ENCODE measurements around the gene STX7. TPM values are rescaled to one million over a fixed set of nuclear protein-coding genes. Genes with fewer than 3 reads are reported as not detected.

STX7 gene
- total and polyA plus RNA-seq, 8 donors = 8.6 to 39.3 (median 30.3) TPM

DNA sequence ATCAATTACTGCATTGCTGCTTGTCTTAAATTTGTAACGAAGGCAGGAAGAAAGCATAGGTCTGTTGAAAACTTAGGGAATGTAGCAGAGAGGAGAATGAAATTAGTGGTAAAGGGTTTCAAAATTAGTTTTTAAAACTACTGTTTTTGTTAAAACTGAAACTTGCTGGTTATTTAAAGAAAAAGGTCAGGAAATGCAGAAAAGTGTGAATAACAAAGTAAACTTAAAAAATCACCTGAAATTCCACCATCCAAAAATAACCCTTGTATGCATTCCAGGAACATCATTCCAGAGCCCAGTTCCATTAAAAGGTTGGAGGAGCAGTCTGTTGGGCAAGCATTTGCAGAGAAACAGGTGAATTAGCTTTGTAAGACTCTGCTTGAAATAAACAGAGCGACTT lies 108.6 kb downstream of the STX7 start:
- WGBS, 5 donors = 46 to 66% (median 53%) methylated on average over 2 of the region's 2 CpGs
- DNase-seq = no peak
- Histone ChIP-seq H3K27me3 (peaks cover 0 to 39% (median 20%) of the 10 kb centered on the region in 3 donors), H3K9me3 (no peaks in the 10 kb centered on the region), H3K36me3 (no peaks in the 10 kb centered on the region), H3K4me3 (no peak overlapping the region), H3K4me1 (peaks cover 9 to 16% (median 12%) of the 10 kb centered on the region in 4 donors), H3K27ac (no peak overlapping the region)
- intact Hi-C loops (cut with DNase I; ENCODE audit: low total_unique reads) = no loop called here
- TF ChIP-seq, protein P1, sequence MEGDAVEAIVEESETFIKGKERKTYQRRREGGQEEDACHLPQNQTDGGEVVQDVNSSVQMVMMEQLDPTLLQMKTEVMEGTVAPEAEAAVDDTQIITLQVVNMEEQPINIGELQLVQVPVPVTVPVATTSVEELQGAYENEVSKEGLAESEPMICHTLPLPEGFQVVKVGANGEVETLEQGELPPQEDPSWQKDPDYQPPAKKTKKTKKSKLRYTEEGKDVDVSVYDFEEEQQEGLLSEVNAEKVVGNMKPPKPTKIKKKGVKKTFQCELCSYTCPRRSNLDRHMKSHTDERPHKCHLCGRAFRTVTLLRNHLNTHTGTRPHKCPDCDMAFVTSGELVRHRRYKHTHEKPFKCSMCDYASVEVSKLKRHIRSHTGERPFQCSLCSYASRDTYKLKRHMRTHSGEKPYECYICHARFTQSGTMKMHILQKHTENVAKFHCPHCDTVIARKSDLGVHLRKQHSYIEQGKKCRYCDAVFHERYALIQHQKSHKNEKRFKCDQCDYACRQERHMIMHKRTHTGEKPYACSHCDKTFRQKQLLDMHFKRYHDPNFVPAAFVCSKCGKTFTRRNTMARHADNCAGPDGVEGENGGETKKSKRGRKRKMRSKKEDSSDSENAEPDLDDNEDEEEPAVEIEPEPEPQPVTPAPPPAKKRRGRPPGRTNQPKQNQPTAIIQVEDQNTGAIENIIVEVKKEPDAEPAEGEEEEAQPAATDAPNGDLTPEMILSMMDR (IDR thresholded peaks at IDR 0.05) = no peak
- TF ChIP-seq POLR2AphosphoS5 (IDR thresholded peaks at IDR 0.05) (no peak), POLR2A (IDR thresholded peaks at IDR 0.05) (no peak), EP300 (IDR thresholded peaks at IDR 0.05) (no peak)

- Histone ChIP-seq H3K36me3 (no peaks in the 10 kb centered on the region), H3K4me3 (peak overlapping the region; percentile 64 to 89 (median 80)), H3K27me3 (peaks cover 0 to 39% (median 20%) of the 10 kb centered on the region in 3 donors), H3K4me1 (peaks cover 9 to 16% (median 12%) of the 10 kb centered on the region in 4 donors), H3K9me3 (no peaks in the 10 kb centered on the region), H3K27ac (peak overlapping the region in 3 of 5 donors; percentile 53 to 74 (median 66))
- whole genome bisulfite sequencing, 5 donors = 9 to 22% (median 11%) methylated on average over 21 to 35 of the region's 35 CpGs
- intact Hi-C loops (cut with DNase I; ENCODE audit: low total_unique reads) = no loop called here
- DNase-seq = peak in 1 of 2 donors; percentile 37
- TF ChIP-seq, protein P1 (IDR thresholded peaks at IDR 0.05) = no peak
- TF ChIP-seq POLR2AphosphoS5 (IDR thresholded peaks at IDR 0.05) = no peak
- TF ChIP-seq POLR2A (IDR thresholded peaks at IDR 0.05) = no peak
- no peak for TF ChIP-seq EP300 (IDR thresholded peaks at IDR 0.05)
These were observed 111.2 kb downstream of the STX7 start for GRCh38 chr6:132401618-132402285.

DNA sequence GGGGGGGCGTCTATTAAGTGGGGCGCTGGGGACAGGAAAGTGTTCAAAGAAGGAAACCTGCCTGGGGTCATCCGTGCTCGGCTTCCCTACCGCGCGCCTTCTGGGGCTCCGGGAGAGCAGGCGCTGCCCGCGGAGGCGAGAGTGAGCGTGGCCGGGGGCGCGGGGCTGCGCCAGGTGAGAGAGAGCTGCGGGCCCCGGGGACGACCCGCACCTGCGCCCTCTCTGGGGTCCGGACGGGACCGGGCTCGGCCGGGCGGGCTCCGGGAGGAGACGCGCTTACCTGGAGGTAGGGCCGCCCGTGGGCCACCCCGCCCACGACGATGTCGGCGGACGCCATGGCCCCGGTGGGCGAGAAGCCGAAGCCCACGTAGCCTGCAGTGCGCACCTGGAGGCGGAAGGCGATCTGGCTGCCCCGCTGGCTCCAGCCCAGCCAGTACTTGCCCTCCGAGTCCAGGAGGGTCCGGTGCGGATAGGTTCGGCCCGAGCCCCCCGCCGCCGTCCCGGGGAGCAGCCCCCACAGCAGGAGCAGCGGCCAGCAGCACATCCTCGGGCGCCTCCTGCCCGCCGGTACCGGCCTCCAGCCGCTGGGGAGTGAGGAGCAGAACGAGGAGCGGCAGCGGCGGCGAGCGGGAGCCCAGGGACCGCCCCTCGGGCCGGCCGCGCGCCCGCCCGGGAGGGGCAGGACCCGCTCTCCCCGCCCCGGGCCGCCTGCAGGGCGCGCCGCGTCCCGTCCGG lies 111.9 kb downstream of the STX7 start, which contains the start of gene MOXD1:
MOXD1 (minus strand) TSS at position 593 of the 735 bp plus-strand sequence; CDS start at position 544, 49 bp downstream.
- Histone ChIP-seq H3K9me3 (no peaks in the 10 kb centered on the region), H3K4me1 (peaks cover 9 to 16% (median 12%) of the 10 kb centered on the region in 4 donors), H3K4me3 (peak within 1 kb of the TSS; percentile 64 to 89 (median 80)), H3K27ac (peak within 1 kb of the TSS in 3 of 5 donors; percentile 53 to 74 (median 66)), H3K27me3 (peaks cover 0 to 39% (median 20%) of the 10 kb centered on the region in 3 donors), H3K36me3 (no peaks in the 10 kb centered on the region)
- intact Hi-C loops (cut with DNase I; ENCODE audit: low total_unique reads) = no loop called here
- TF ChIP-seq POLR2A (IDR thresholded peaks at IDR 0.05) (no peak), EP300 (IDR thresholded peaks at IDR 0.05) (no peak), POLR2AphosphoS5 (IDR thresholded peaks at IDR 0.05) (no peak)
- TF ChIP-seq, protein P1 (IDR thresholded peaks at IDR 0.05) = peak in 1 of 7 experiments; percentile 22
- DNase-seq = peak; percentile 60 to 86
- WGBS, 5 donors = 1 to 3% (median 1%) methylated on average over 15 to 87 of the region's 87 CpGs

DNA sequence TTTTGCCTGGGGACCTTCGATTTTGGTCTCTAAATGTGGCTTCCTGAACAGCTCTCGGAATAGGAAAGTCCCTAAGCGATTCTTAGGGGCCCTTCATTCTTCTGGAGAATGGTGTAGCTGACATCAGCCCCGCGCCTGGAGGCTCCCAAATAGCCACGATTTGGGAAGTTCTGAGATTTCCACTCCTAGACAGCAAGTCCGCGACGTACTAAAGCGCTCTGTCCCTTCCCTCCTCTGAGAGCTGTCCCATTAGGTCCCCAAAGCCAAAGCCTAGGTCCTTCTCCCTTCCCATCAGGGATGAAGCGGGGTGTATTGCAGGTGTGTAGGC lies 112.4 kb downstream of the STX7 start:
- DNase-seq = peak in 1 of 2 donors; percentile 27
- Histone ChIP-seq H3K27me3 (peaks cover 0 to 39% (median 20%) of the 10 kb centered on the region in 3 donors), H3K36me3 (no peaks in the 10 kb centered on the region), H3K4me3 (peak overlapping the region; percentile 64 to 89 (median 80)), H3K4me1 (peaks cover 9 to 16% (median 12%) of the 10 kb centered on the region in 4 donors), H3K9me3 (peaks cover 0 to 3% (median 0%) of the 10 kb centered on the region in 4 donors), H3K27ac (peak overlapping the region in 3 of 5 donors; percentile 53 to 74 (median 66))
- WGBS, 5 donors = 20 to 27% (median 25%) methylated on average over 11 of the region's 11 CpGs
- intact Hi-C loops (cut with DNase I; ENCODE audit: low total_unique reads) = no loop called here
- no peak for TF ChIP-seq POLR2A (IDR thresholded peaks at IDR 0.05)
- TF ChIP-seq POLR2AphosphoS5 (IDR thresholded peaks at IDR 0.05) = no peak
- no peak for TF ChIP-seq EP300 (IDR thresholded peaks at IDR 0.05)
- TF ChIP-seq, protein P1 (IDR thresholded peaks at IDR 0.05) = no peak

Measured in stomach (tissue), 9 donors.